Lower lobe of right lung (tissue), 2 donors: Measurements from ENCODE around the gene UBE2G2. TPM values are rescaled to one million over a fixed set of nuclear protein-coding genes. Genes with fewer than 3 reads are reported as not detected.

ENCODE experiments used
- ATAC-seq, 2 donors: fragments of 200-7000 bp; cut with Tn5 transposase; one replicate each; pipeline ENCODE4 v1.9.1; 2020 to 2022; ENCODE audit warnings: mild to moderate bottlenecking in 2 of 2, moderate library complexity in 2 of 2
- DNase-seq: peaks from one replicate; pipeline ENCODE4 v3.0.0-alpha.2; 2020
- H3K27ac ChIP-seq: fragments of 200-600 bp; one replicate; pipeline ENCODE4 v1.8.0; 2022
- H3K27me3 ChIP-seq: fragments of 200-600 bp; one replicate; pipeline ENCODE4 v1.8.0; 2022; ENCODE audit warnings: low read depth
- H3K36me3 ChIP-seq: fragments of 200-600 bp; one replicate; pipeline ENCODE4 v1.8.0; 2022; ENCODE audit warnings: mild to moderate bottlenecking
- H3K4me1 ChIP-seq: fragments of 200-600 bp; one replicate; pipeline ENCODE4 v1.8.0; 2022
- H3K4me3 ChIP-seq: fragments of 200-600 bp; one replicate; pipeline ENCODE4 v1.8.0; 2022; ENCODE audit warnings: mild to moderate bottlenecking
- H3K9me3 ChIP-seq: fragments of 200-600 bp; one replicate; pipeline ENCODE4 v1.8.0; 2022
- CTCF ChIP-seq: fragments of 200-600 bp; IDR thresholded peaks from one replicate; pipeline ENCODE4 v1.8.0; 2022; ENCODE audit warnings: antibody characterized with exemption, mild to moderate bottlenecking
- intact Hi-C: fragments of 100-400 bp; cut with DNase I; formaldehyde crosslinking; loops from one replicate; pipeline ENCODE4 v1.11.0; 2022
- total RNA-seq: library from RNA; stranded (reverse); fragmentation: NEBNext Ultra II Directional; extraction: Animal tissue kit (Norgen Biotek cat#: 25700); gene quantifications from one replicate; pipeline ENCODE4 v1.2.1, GENCODE V29; 2021
- donor health status: DM: no; HTN: yes; CAD: no; lungs with severe emphysema.

The UBE2G2 gene
- total RNA-seq, 1 donor from 2014 or later, result 76.9 TPM

- H3K4me1 ChIP-seq, result peaks cover 29% of the 10 kb centered on the region
- H3K9me3 ChIP-seq, result no peaks in the 10 kb centered on the region
- no peaks in the 10 kb centered on the region for H3K27me3 ChIP-seq
- peaks cover 13% of the 10 kb centered on the region for H3K36me3 ChIP-seq
- no peak for ATAC-seq
- H3K27ac ChIP-seq, result no peak overlapping the region
- intact Hi-C loops, result no loop called here
- H3K4me3 ChIP-seq, result no peak overlapping the region
- DNase-seq, result no peak
- no peak for TF ChIP-seq CTCF
These were observed 11.3 kb downstream of the UBE2G2 start for GRCh38 chr21:44790368-44790767.

GRCh38 chr21:44789880-44790279 lies 11.7 kb downstream of the UBE2G2 start:
- no peaks in the 10 kb centered on the region for H3K9me3 ChIP-seq
- no peak for ATAC-seq
- H3K27ac ChIP-seq, result no peak overlapping the region
- DNase-seq, result no peak
- H3K4me3 ChIP-seq, result no peak overlapping the region
- peaks cover 34% of the 10 kb centered on the region for H3K4me1 ChIP-seq
- intact Hi-C loops, result no loop called here
- TF ChIP-seq CTCF, result no peak
- H3K27me3 ChIP-seq, result no peaks in the 10 kb centered on the region
- H3K36me3 ChIP-seq, result peaks cover 18% of the 10 kb centered on the region

- peak; percentile 43 to 81 for ATAC-seq
- H3K36me3 ChIP-seq, result peaks cover 26% of the 10 kb centered on the region
- no peak for DNase-seq
These were observed 15.8 kb downstream of the UBE2G2 start for GRCh38 chr21:44785620-44786335.

GRCh38 chr21:44784810-44785209 lies 16.8 kb downstream of the UBE2G2 start:
- Histone ChIP-seq H3K4me1 (peaks cover 16% of the 10 kb centered on the region), H3K36me3 (peaks cover 36% of the 10 kb centered on the region), H3K27ac (no peak overlapping the region), H3K4me3 (no peak overlapping the region), H3K27me3 (no peaks in the 10 kb centered on the region), H3K9me3 (no peaks in the 10 kb centered on the region)
- no peak for DNase-seq
- TF ChIP-seq CTCF, result no peak
- no peak for ATAC-seq
- intact Hi-C loops, result no loop called here

More at GRCh38 chr21:44785620-44786335, 15.8 kb downstream of the UBE2G2 start:
- Histone ChIP-seq H3K9me3 (no peaks in the 10 kb centered on the region), H3K4me1 (peaks cover 16% of the 10 kb centered on the region), H3K27me3 (no peaks in the 10 kb centered on the region), H3K27ac (no peak overlapping the region), H3K4me3 (no peak overlapping the region)
- intact Hi-C loops, result no loop called here
- no peak for TF ChIP-seq CTCF

- H3K27ac ChIP-seq, result no peak overlapping the region
- intact Hi-C loops, result no loop called here
- peaks cover 40% of the 10 kb centered on the region for H3K36me3 ChIP-seq
- no peaks in the 10 kb centered on the region for H3K9me3 ChIP-seq
- no peak overlapping the region for H3K4me3 ChIP-seq
- no peak for TF ChIP-seq CTCF
- ATAC-seq, result no peak
- H3K4me1 ChIP-seq, result peaks cover 16% of the 10 kb centered on the region
- DNase-seq, result no peak
- no peaks in the 10 kb centered on the region for H3K27me3 ChIP-seq
These were observed 18.5 kb downstream of the UBE2G2 start for GRCh38 chr21:44783020-44783696.
